Activated T-cell treated with anti-CD3 and anti-CD28 coated beads, Interleukin-2, amount 50 U/mL, for 4 hours (primary cell): ENCODE data around the gene SLC30A5. TPM values are rescaled to one million over a fixed set of nuclear protein-coding genes. Genes with fewer than 3 reads are reported as not detected.

Experiments
- ATAC-seq, 2 donors: fragments of 200-7000 bp; cut with Tn5 transposase; one replicate each; pipeline ENCODE4 v1.10.0; 2021
- DNase-seq: peaks from one replicate; pipeline ENCODE4 v3.0.0-alpha.2; 2020
- H3K27me3 Mint-ChIP-seq: one replicate; pipeline ENCODE4 v1.8.0; 2021; ENCODE audit warnings: low read depth, mixed read lengths
- H3K36me3 Mint-ChIP-seq: one replicate; pipeline ENCODE4 v1.8.0; 2022; ENCODE audit warnings: mixed read lengths; ENCODE audit not compliant: insufficient read depth
- H3K4me1 Mint-ChIP-seq: one replicate; pipeline ENCODE4 v1.8.0; 2021; ENCODE audit warnings: low read depth, mixed read lengths
- H3K4me3 Mint-ChIP-seq: one replicate; pipeline ENCODE4 v1.8.0; 2021; ENCODE audit warnings: mild to moderate bottlenecking, moderate library complexity, mixed read lengths
- H3K9me3 Mint-ChIP-seq: one replicate; pipeline ENCODE4 v1.8.0; 2021; ENCODE audit warnings: mixed read lengths
- total RNA-seq, 3 donors: library from RNA; stranded (reverse); gene quantifications; one replicate each; pipeline ENCODE4 v1.2.1, GENCODE V29; 2021

The SLC30A5 gene
- total RNA-seq, 3 donors from 2014 or later, result 49.3 to 55.8 (median 54.9) TPM

DNA sequence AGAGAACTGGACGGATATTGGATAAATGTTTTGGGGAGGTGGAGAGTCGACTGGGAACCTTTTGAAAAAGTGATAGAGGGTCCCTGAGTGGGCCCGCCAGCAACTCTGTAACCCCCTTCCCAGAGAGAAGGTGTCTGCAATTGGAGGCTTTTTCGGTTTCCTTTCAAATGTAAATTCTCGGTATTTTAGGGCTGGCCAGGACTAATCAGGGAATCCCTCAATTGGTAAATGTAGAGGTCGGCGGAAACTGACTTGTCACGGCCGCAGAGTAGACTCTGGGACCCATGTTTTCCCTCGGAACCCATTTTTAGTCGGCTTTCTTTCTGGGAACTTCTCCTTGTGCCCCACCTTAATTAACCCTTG lies 73.7 kb downstream of the SLC30A5 start:
- no peak for DNase-seq
- peaks cover 1% of the 10 kb centered on the region for H3K36me3 Mint-ChIP-seq
- no peaks in the 10 kb centered on the region for H3K27me3 Mint-ChIP-seq
- no peaks in the 10 kb centered on the region for H3K9me3 Mint-ChIP-seq
- peak overlapping the region; percentile 91 for H3K4me3 Mint-ChIP-seq
- no peak for ATAC-seq
- peaks cover 24% of the 10 kb centered on the region for H3K4me1 Mint-ChIP-seq

DNA sequence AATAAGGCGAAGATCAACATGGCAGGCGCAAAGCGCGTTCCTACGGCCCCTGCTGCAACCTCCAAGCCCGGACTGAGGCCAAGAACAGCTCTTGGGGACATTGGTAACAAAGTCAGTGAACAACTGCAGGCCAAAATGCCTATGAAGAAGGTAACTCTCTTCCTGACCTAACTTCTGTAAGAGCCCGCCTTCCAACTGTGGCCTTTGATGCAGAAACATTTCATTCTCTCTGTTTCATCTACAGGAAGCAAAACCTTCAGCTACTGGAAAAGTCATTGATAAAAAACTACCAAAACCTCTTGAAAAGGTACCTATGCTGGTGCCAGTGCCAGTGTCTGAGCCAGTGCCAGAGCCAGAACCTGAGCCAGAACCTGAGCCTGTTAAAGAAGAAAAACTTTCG lies 74.1 kb downstream of the SLC30A5 start:
- peaks cover 24% of the 10 kb centered on the region for H3K4me1 Mint-ChIP-seq
- no peak for ATAC-seq
- H3K4me3 Mint-ChIP-seq, result peak overlapping the region; percentile 91
- H3K27me3 Mint-ChIP-seq, result no peaks in the 10 kb centered on the region
- no peaks in the 10 kb centered on the region for H3K9me3 Mint-ChIP-seq
- H3K36me3 Mint-ChIP-seq, result peaks cover 3% of the 10 kb centered on the region
- no peak for DNase-seq

DNA sequence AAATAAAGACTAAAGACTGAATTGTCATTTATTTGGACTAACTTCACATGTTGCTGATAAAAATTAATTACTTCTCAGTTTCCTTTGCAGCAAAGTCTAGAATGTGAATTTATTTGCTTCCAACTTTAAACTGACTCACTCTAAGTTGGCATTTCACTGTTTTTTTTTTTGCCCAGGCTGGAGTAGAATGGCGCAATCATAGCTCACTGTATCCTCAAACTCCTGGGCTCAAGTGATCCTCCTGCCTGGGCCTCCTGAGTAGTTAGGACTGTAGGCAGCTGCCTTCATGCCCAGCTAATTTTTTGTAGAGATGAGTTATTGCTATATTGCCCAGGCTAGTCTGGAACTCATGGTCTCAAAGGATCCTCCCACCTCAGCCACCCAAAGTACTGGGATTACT lies 76.7 kb downstream of the SLC30A5 start:
- peaks cover 24% of the 10 kb centered on the region for H3K4me1 Mint-ChIP-seq
- H3K27me3 Mint-ChIP-seq, result no peaks in the 10 kb centered on the region
- DNase-seq (no peak), ATAC-seq (no peak)
- H3K36me3 Mint-ChIP-seq, result peaks cover 14% of the 10 kb centered on the region
- H3K9me3 Mint-ChIP-seq, result no peaks in the 10 kb centered on the region
- H3K4me3 Mint-ChIP-seq, result no peak overlapping the region

DNA sequence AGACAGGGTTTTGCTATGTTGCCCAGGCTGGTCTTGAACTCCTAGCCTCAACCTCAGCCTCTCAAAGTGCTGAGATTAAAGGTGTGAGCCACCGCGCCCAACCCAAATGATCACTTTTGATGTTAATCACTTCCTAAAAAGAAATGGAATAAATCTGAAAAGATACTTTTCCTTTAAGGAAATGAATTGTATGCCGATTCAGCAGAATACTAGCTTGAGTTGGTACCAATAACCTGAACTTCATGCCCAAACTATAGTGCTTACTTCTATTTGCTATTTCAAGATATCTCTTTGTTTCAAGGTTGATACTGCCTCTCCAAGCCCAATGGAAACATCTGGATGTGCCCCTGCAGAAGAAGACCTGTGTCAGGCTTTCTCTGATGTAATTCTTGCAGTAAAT lies 77.2 kb downstream of the SLC30A5 start:
- no peak overlapping the region for H3K4me3 Mint-ChIP-seq
- no peaks in the 10 kb centered on the region for H3K27me3 Mint-ChIP-seq
- no peaks in the 10 kb centered on the region for H3K9me3 Mint-ChIP-seq
- DNase-seq (no peak), ATAC-seq (no peak)
- peaks cover 22% of the 10 kb centered on the region for H3K4me1 Mint-ChIP-seq
- peaks cover 14% of the 10 kb centered on the region for H3K36me3 Mint-ChIP-seq

Other genes starting within 250 kb of the SLC30A5 start
- gene CCNB1, start 73.1 kb downstream of the SLC30A5 start, total RNA-seq, result 10 to 100 TPM; 19.3 to 25.6 (median 20.0) TPM
- 10 to 100 TPM; 36.1 to 44.2 (median 41.6) TPM for gene CENPH, start 95.6 kb downstream of the SLC30A5 start, total RNA-seq
- gene CDK7, start 140.9 kb downstream of the SLC30A5 start, total RNA-seq, result 10 to 100 TPM; 39.9 to 52.4 (median 48.5) TPM
- 1 to 10 TPM; 6.3 to 7.9 (median 7.2) TPM for gene CCDC125, start 238.8 kb downstream of the SLC30A5 start, total RNA-seq